ENCODE measurements around the gene ZNF496. TPM values are rescaled to one million over a fixed set of nuclear protein-coding genes. Genes with fewer than 3 reads are reported as not detected.
"Not testable (repeated sequence)": the region's sequence is repeated elsewhere in the genome, so short reads cannot be mapped to it uniquely, and the experiment has no call there.

Gene ZNF496
- total and polyA plus RNA-seq, 2 of the 13 experiments (the other 11 are each of a cell fraction or from before 2014, with no cell fraction given), result 14.8 to 18.6 TPM

DNA sequence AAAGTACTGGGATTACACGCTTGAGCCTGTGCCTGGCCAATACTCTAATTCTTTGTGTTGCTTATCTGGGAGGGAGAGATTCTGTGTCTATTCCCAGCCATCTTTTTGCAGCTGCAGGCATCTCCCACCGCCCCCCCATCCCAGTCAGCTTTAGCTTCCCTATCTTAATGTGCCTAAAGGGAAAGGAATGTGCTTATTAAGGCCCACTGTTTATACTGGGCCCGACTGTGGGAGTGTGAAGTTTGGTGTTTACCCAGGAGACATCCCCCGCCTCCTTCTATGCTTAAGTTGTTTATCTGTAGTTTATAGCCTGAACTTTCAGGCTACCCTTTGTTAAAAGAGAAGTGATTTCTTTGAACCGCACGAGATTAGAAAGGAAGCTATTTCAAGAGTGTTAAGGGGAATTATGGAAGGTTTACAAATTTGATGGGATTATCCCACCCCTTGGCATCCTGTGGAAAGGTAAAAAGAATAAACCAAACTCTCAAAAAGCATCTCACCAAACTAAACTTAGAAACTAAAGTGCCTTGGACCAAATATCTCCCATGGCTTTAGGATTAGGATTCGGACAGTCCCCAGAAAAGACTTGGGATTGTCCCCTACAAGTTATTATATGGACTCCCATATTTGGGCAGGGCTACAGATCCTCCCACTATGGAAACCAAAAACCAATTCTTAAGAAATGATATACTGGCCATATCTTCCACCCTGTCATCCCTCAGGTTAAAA, 25.5 kb upstream of the ZNF496 start (continued):
- TF ChIP-seq, protein P1, sequence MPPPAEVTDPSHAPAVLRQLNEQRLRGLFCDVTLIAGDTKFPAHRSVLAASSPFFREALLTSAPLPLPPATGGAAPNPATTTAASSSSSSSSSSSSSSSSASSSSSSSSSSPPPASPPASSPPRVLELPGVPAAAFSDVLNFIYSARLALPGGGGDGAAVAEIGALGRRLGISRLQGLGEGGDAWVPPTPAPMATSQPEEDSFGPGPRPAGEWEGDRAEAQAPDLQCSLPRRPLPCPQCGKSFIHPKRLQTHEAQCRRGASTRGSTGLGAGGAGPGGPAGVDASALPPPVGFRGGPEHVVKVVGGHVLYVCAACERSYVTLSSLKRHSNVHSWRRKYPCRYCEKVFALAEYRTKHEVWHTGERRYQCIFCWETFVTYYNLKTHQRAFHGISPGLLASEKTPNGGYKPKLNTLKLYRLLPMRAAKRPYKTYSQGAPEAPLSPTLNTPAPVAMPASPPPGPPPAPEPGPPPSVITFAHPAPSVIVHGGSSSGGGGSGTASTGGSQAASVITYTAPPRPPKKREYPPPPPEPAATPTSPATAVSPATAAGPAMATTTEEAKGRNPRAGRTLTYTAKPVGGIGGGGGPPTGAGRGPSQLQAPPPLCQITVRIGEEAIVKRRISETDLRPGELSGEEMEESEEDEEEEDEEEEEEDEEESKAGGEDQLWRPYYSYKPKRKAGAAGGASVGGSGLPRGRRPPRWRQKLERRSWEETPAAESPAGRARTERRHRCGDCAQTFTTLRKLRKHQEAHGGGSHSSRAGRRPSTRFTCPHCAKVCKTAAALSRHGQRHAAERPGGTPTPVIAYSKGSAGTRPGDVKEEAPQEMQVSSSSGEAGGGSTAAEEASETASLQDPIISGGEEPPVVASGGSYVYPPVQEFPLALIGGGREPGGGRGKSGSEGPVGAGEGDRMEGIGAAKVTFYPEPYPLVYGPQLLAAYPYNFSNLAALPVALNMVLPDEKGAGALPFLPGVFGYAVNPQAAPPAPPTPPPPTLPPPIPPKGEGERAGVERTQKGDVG (CRISPR knock-in tag; IDR thresholded peaks at IDR 0.05; ENCODE audit: borderline replicate concordance), result no peak
- TF ChIP-seq ZNF296 (CRISPR knock-in tag; conservative IDR thresholded peaks at IDR 0.05) (no peak), KMT2A (CRISPR knock-in tag; IDR thresholded peaks at IDR 0.05) (no peak), NR1H2 (CRISPR knock-in tag; IDR thresholded peaks at IDR 0.05; ENCODE audit: borderline replicate concordance, low read depth) (no peak)

DNA sequence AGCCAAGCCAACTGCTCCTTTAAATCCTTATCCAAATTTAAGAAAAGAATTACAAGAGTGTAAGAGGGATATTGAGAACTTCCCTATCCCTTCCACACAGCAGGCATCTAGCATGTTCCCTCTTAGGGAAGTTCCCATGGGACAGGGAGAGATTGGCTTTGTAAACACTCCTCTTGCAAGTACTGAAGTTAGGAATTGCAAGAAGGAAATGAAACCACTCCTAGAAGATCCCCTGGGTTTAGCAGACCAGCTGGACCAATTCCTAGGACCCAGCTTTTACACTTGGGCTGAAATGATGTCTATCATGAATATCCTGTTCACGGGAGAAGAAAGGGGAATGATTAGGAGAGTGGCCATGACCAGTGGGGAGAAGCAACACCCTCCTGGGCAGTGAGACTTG, 23.5 kb upstream of the ZNF496 start:
- ATAC-seq; H3K79me2 ChIP-seq (ENCODE audit: insufficient read depth, low read length); intact Hi-C loops (cut with micrococcal nuclease; ENCODE audit: unreplicated experiment); POLR2A ChIA-PET; FAIRE-seq; H4K20me1 ChIP-seq (ENCODE audit: insufficient read depth, low read length); H3K9me3 ChIP-seq (ENCODE audit: low read length); H3K4me3 ChIP-seq (replicated peaks in 1 of 3; ENCODE audit: insufficient read depth in 1 of 3, low read depth in 2 of 3, low read length in 3 of 3); H3K36me3 ChIP-seq (replicated peaks in 1 of 2; ENCODE audit: control insufficient read depth in 1 of 2, insufficient read depth in 2 of 2, low read length in 2 of 2); DNase-seq (ENCODE audit: low spot score); CTCF ChIA-PET (ENCODE audit: low intra/inter-chr PET ratio, low total read pairs); in situ Hi-C loops (cut with HindIII; ENCODE audit: extremely low pct_ligation_motif_present, low pct_unique_long_range_greater_than_20kb); H3K27ac ChIP-seq (ENCODE audit: extremely low read length, insufficient read depth, low read length); H3K9ac ChIP-seq (ENCODE audit: insufficient read depth, low read depth, low read length); H2AFZ ChIP-seq (ENCODE audit: low read length); H3K4me1 ChIP-seq (ENCODE audit: insufficient read depth, low read length); BruUV-seq (replicated peaks); H3K4me2 ChIP-seq (ENCODE audit: low read depth, low read length): not testable (repeated sequence)
- 0% methylated on average over 1 of the region's 1 CpG for WGBS (ENCODE audit: low lambda C conversion rate)
- H3K27me3 ChIP-seq (ENCODE audit: control insufficient read depth in 1 of 2, insufficient read depth in 2 of 2, low read length in 2 of 2), result peaks cover 0 to 18% of the 10 kb centered on the region in 2 experiments; a peak in 3 of 5 replicates
